Measurements from ENCODE around the gene CD3G. TPM values are rescaled to one million over a fixed set of nuclear protein-coding genes. Genes with fewer than 3 reads are reported as not detected.
"Not testable (repeated sequence)": the region's sequence is repeated elsewhere in the genome, so short reads cannot be mapped to it uniquely, and the experiment has no call there.

Gene CD3G
- total and polyA plus RNA-seq, 2 experiments from 2014 or later = not detected

DNA sequence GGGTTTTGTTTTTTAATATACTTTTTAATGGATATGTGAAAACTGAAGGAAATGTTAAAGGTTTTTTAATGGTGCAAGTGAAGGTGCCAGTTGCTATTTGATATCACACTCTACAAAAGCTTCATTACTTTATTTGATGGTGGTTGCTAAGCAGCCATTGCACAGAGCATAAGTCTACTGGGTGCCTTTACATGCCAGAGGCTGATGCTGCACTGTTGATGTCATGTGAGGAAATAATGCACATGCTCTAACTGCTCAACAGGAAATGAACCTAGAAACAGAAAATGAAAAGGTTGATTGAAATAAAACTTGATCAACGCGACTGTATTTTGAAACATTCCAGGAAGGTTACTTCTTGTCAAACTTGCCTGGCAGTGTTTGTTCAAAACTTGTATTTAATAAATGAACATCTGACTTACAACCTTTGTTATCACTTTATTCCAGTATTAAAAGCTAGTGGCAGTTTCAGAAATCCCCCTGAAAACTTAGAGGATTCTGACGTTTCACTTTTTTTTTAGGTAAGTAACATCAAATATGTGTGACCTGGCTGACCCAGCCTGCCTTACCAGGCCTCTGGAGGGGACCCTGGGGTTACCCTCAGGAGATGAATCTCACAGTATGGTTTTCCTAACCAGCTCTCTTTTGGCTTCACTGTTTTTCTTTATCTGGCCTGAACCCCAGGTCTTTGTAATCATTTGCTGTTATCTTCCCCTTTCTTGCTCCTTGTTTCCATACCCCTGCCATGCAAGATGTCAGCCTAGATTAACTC is 54.8 kb downstream of the CD3G start:
- in situ Hi-C loops (cut with MboI) = no loop called here
- no peak overlapping the region for H2AFZ ChIP-seq
- H4K20me1 ChIP-seq (ENCODE audit: insufficient read depth) = no peaks in the 10 kb centered on the region
- H3K4me3 ChIP-seq = no peak overlapping the region
- WGBS, 2 experiments (ENCODE audit: low coverage in 1 of 2, low lambda C conversion rate in 2 of 2, missing lambda C conversion rate in 2 of 2) = 51 to 59% methylated on average over 3 of the region's 3 CpGs
- H3K36me3 ChIP-seq (ENCODE audit: low read depth) = peaks cover 29% of the 10 kb centered on the region; the same call in 1 of the 2 replicates
- peaks cover 46% of the 10 kb centered on the region for H3F3A ChIP-seq (ENCODE audit: insufficient read depth)
- H3K4me1 ChIP-seq (ENCODE audit: insufficient read depth) = peaks cover 15% of the 10 kb centered on the region
- peak overlapping the region; percentile 11; the same call in 1 of the 2 replicates for H3K27ac ChIP-seq
- no peak overlapping the region for H3K4me2 ChIP-seq (ENCODE audit: unreplicated experiment)
- no peaks in the 10 kb centered on the region for H3K9me3 ChIP-seq (ENCODE audit: low read depth)
- H3K27me3 ChIP-seq (replicated peaks; ENCODE audit: insufficient read depth) = no peaks in the 10 kb centered on the region
- peak; percentile 24 for DNase-seq
- no peak overlapping the region; the same call in 1 of the 2 replicates for H3K9ac ChIP-seq
- no peak for TF ChIP-seq EZH2phosphoT487 (IDR thresholded peaks at IDR 0.05; ENCODE audit: insufficient read depth, low read depth)
- no peak for TF ChIP-seq EZH2 (IDR thresholded peaks at IDR 0.05; ENCODE audit: insufficient read depth, poor library complexity, severe bottlenecking)
- H3K79me2 ChIP-seq (ENCODE audit: insufficient read depth) = peaks cover 24% of the 10 kb centered on the region
- no peaks in the 10 kb centered on the region for H3K9me2 ChIP-seq (ENCODE audit: insufficient read depth)

DNA sequence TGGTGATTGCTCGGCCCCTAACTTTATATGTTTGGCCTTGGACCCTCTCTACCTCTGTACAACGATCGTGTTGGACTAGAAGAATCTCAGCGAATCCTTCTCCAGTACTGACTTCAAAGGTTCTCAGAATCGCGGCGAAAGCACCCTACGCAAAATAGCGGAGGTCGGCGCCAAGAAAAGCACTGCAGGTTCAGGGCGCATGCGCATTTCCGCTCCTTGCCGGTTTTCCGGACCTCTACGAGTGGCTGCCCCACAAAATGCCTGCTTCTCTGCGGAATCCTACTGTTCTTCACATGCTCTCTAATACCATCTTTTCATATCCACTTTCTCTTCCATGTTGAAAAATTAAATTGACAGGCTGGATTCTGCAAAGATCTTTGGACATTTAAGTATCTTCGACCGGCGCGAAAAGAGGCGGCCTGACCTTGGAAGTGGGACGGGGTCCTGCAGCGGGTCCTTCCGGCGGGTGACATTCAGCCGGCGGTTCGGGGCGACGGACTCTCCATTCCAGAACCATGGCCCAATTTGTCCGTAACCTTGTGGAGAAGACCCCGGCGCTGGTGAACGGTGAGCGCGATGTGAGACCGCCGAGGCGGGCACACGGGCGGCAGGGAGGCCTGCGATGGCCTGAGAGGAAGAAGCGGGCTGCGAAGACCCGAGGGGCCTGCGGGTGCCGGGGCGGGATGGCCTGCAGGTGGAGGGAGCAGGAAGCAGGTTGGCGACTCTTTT is 57.2 kb downstream of the CD3G start, which contains the start of gene ATP5MG:
ATP5MG (plus strand) TSS at position 456 of the 729 bp plus-strand sequence; CDS start at position 516, 60 bp downstream.
- peak within 1 kb of the TSS; percentile 85 for H3K9ac ChIP-seq
- peak within 1 kb of the TSS; percentile 82 for H3K4me2 ChIP-seq (ENCODE audit: unreplicated experiment)
- no peaks in the 10 kb centered on the region for H3K27me3 ChIP-seq (replicated peaks; ENCODE audit: insufficient read depth)
- H3K9me2 ChIP-seq (ENCODE audit: insufficient read depth) = no peaks in the 10 kb centered on the region
- DNase-seq = peak; percentile 98
- peak within 1 kb of the TSS; percentile 90 for H3K4me3 ChIP-seq
- in situ Hi-C loops (cut with MboI) = no loop called here
- H3K4me1 ChIP-seq (ENCODE audit: insufficient read depth) = peaks cover 15% of the 10 kb centered on the region
- peaks cover 46% of the 10 kb centered on the region for H3F3A ChIP-seq (ENCODE audit: insufficient read depth)
- H3K27ac ChIP-seq = peak within 1 kb of the TSS; percentile 82
- H4K20me1 ChIP-seq (ENCODE audit: insufficient read depth) = peaks cover 5% of the 10 kb centered on the region; the same call in 1 of the 2 replicates
- TF ChIP-seq EZH2 (IDR thresholded peaks at IDR 0.05; ENCODE audit: insufficient read depth, poor library complexity, severe bottlenecking) = no peak
- TF ChIP-seq EZH2phosphoT487 (IDR thresholded peaks at IDR 0.05; ENCODE audit: insufficient read depth, low read depth) = no peak
- H3K79me2 ChIP-seq (ENCODE audit: insufficient read depth) = peaks cover 48% of the 10 kb centered on the region
- 0 to 1% methylated on average over 42 to 51 of the region's 51 CpGs for WGBS, 2 experiments (ENCODE audit: low coverage in 1 of 2, low lambda C conversion rate in 2 of 2, missing lambda C conversion rate in 2 of 2)
- peak within 1 kb of the TSS; percentile 96 for H2AFZ ChIP-seq
- H3K9me3 ChIP-seq (ENCODE audit: low read depth) = no peaks in the 10 kb centered on the region
- H3K36me3 ChIP-seq (ENCODE audit: low read depth) = peaks cover 12% of the 10 kb centered on the region; the same call in 1 of the 2 replicates

DNA sequence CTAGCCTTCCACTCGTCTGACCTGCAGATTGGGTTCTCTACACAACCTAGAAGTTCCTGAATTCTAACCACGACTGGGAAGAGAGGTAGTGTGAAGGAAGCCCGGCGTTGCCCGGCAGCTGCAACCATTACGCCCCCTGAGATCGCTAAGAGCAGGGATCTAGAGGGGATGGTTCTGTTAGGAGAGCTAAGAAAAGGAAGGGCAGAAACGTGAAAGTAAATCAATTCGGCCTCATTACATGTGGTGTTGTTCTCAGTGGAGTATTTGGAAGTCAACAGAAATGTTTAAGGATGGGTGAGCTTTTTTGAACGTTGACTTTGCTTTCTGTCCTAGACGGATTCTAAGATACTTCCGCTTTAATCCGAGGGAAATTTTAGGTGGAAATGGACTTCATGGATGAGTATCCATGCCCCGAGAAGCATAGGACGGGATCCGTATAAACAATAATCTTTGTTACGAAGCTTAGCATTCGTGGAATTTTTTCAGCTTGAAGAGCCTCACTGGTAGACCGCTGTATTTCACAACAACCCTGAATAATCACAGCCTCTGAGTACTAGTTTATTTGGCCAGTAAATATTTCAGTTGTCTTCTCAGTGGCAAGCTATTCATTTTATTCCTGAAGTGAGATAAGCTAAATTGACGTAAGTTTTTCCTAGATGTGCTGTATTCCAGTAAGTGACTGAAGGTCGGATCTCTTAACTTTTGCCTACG is 57.9 kb downstream of the CD3G start:
- in situ Hi-C loops (cut with MboI) = no loop called here
- Histone ChIP-seq H3K27me3 (replicated peaks; ENCODE audit: insufficient read depth) (no peaks in the 10 kb centered on the region), H3K4me2 (ENCODE audit: unreplicated experiment) (peak overlapping the region; percentile 82), H4K20me1 (ENCODE audit: insufficient read depth) (peaks cover 5% of the 10 kb centered on the region; the same call in 1 of the 2 replicates), H3K9me2 (ENCODE audit: insufficient read depth) (no peaks in the 10 kb centered on the region), H3K36me3 (ENCODE audit: low read depth) (peaks cover 9% of the 10 kb centered on the region; the same call in 1 of the 2 replicates), H3K9me3 (ENCODE audit: low read depth) (no peaks in the 10 kb centered on the region), H3F3A (ENCODE audit: insufficient read depth) (peaks cover 40% of the 10 kb centered on the region), H3K9ac (peak overlapping the region; percentile 85), H3K79me2 (ENCODE audit: insufficient read depth) (peaks cover 55% of the 10 kb centered on the region), H3K4me3 (peak overlapping the region; percentile 90), H3K4me1 (ENCODE audit: insufficient read depth) (peaks cover 15% of the 10 kb centered on the region), H3K27ac (peak overlapping the region; percentile 82), H2AFZ (peak overlapping the region; percentile 96)
- TF ChIP-seq EZH2 (IDR thresholded peaks at IDR 0.05; ENCODE audit: insufficient read depth, poor library complexity, severe bottlenecking) (no peak), EZH2phosphoT487 (IDR thresholded peaks at IDR 0.05; ENCODE audit: insufficient read depth, low read depth) (no peak)
- 0 to 2% methylated on average over 22 of the region's 22 CpGs for WGBS, 2 experiments (ENCODE audit: low coverage in 1 of 2, low lambda C conversion rate in 2 of 2, missing lambda C conversion rate in 2 of 2)
- DNase-seq = peak; percentile 93

GRCh38 chr11:118402594-118402993 is 58.5 kb downstream of the CD3G start:
- peaks cover 15% of the 10 kb centered on the region for H3K4me1 ChIP-seq (ENCODE audit: insufficient read depth)
- 61 to 70% methylated on average over 7 of the region's 7 CpGs for WGBS, 2 experiments (ENCODE audit: low coverage in 1 of 2, low lambda C conversion rate in 2 of 2, missing lambda C conversion rate in 2 of 2)
- H3K27me3 ChIP-seq (replicated peaks; ENCODE audit: insufficient read depth); H3K36me3 ChIP-seq (ENCODE audit: low read depth); H3K9me3 ChIP-seq (ENCODE audit: low read depth); H3K9me2 ChIP-seq (ENCODE audit: insufficient read depth); DNase-seq; H4K20me1 ChIP-seq (ENCODE audit: insufficient read depth); in situ Hi-C loops (cut with MboI): not testable (repeated sequence)
- peaks cover 35% of the 10 kb centered on the region for H3F3A ChIP-seq (ENCODE audit: insufficient read depth)
- peak overlapping the region; percentile 82 for H3K27ac ChIP-seq
- H3K4me2 ChIP-seq (ENCODE audit: unreplicated experiment) = peak overlapping the region; percentile 82
- H2AFZ ChIP-seq = 0 out of 2 replicates have a peak overlapping the region, but pooled peaks have one; percentile 96
- H3K79me2 ChIP-seq (ENCODE audit: insufficient read depth) = peaks cover 61% of the 10 kb centered on the region
- H3K9ac ChIP-seq = peak overlapping the region; percentile 85
- H3K4me3 ChIP-seq = peak overlapping the region; percentile 90

Small RNA genes lying within 50 kb of the gene (small RNA-seq; reads per million reads assigned to genes)
- gene AP001582.1 (ENCODE audit: low read depth, low replicate concordance) = not detected

Other genes with a start within 250 kb of the CD3G start
- gene SCN4B, start 191.5 kb upstream of the CD3G start, total RNA-seq (2014; rRNA removed; shearing (Covaris generic)) = not detected in 2 replicates
- gene SCN4B, start 191.5 kb upstream of the CD3G start, polyA plus RNA-seq (2016; fragmentation: Nextera tagmentation; extraction: Ambion mirVana) = not detected in 2 replicates
- not detected in 2 replicates for gene SCN2B, start 167.7 kb upstream of the CD3G start, total RNA-seq (2014; rRNA removed; shearing (Covaris generic))
- gene SCN2B, start 167.7 kb upstream of the CD3G start, polyA plus RNA-seq (2016; fragmentation: Nextera tagmentation; extraction: Ambion mirVana) = not detected in 2 replicates
- not detected in 2 replicates for gene JAML, start 119.3 kb upstream of the CD3G start, total RNA-seq (2014; rRNA removed; shearing (Covaris generic))
- gene JAML, start 119.3 kb upstream of the CD3G start, polyA plus RNA-seq (2016; fragmentation: Nextera tagmentation; extraction: Ambion mirVana) = not detected in 2 replicates
- 1.3 and 2.4 TPM in 2 replicates for gene MPZL3, start 92.0 kb upstream of the CD3G start, total RNA-seq (2014; rRNA removed; shearing (Covaris generic))
- gene MPZL3, start 92.0 kb upstream of the CD3G start, polyA plus RNA-seq (2016; fragmentation: Nextera tagmentation; extraction: Ambion mirVana) = 0.72 and 0.78 TPM in 2 replicates
- not detected in 2 replicates for gene MPZL2, start 80.0 kb upstream of the CD3G start, total RNA-seq (2014; rRNA removed; shearing (Covaris generic))
- gene MPZL2, start 80.0 kb upstream of the CD3G start, polyA plus RNA-seq (2016; fragmentation: Nextera tagmentation; extraction: Ambion mirVana) = not detected in 2 replicates
- not detected in 2 replicates for gene CD3E, start 39.6 kb upstream of the CD3G start, total RNA-seq (2014; rRNA removed; shearing (Covaris generic))
- gene CD3E, start 39.6 kb upstream of the CD3G start, polyA plus RNA-seq (2016; fragmentation: Nextera tagmentation; extraction: Ambion mirVana) = not detected in 2 replicates
- gene CD3D, start 1.6 kb upstream of the CD3G start, total RNA-seq (2014; rRNA removed; shearing (Covaris generic)) = not detected in 2 replicates
- gene CD3D, start 1.6 kb upstream of the CD3G start, polyA plus RNA-seq (2016; fragmentation: Nextera tagmentation; extraction: Ambion mirVana) = not detected in 2 replicates
- gene UBE4A, start 15.3 kb downstream of the CD3G start, total RNA-seq (2014; rRNA removed; shearing (Covaris generic)) = 48.2 and 50.6 TPM in 2 replicates
- gene UBE4A, start 15.3 kb downstream of the CD3G start, polyA plus RNA-seq (2016; fragmentation: Nextera tagmentation; extraction: Ambion mirVana) = 25.1 and 25.4 TPM in 2 replicates
- gene ATP5MG, start 57.3 kb downstream of the CD3G start, total RNA-seq (2014; rRNA removed; shearing (Covaris generic)) = 32.3 and 79.4 TPM in 2 replicates
- gene ATP5MG, start 57.3 kb downstream of the CD3G start, polyA plus RNA-seq (2016; fragmentation: Nextera tagmentation; extraction: Ambion mirVana) = 414 and 426 TPM in 2 replicates
- gene KMT2A, start 92.1 kb downstream of the CD3G start, total RNA-seq (2014; rRNA removed; shearing (Covaris generic)) = 19.1 TPM in 2 replicates
- gene KMT2A, start 92.1 kb downstream of the CD3G start, polyA plus RNA-seq (2016; fragmentation: Nextera tagmentation; extraction: Ambion mirVana) = 7.6 and 8.1 TPM in 2 replicates
- 1.1 TPM in 1 of 2 replicates, not detected in the other for gene TTC36, start 183.1 kb downstream of the CD3G start, total RNA-seq (2014; rRNA removed; shearing (Covaris generic))
- 0.27 and 0.58 TPM in 2 replicates for gene TTC36, start 183.1 kb downstream of the CD3G start, polyA plus RNA-seq (2016; fragmentation: Nextera tagmentation; extraction: Ambion mirVana)
- 4.2 and 10.6 TPM in 2 replicates for gene TMEM25, start 186.8 kb downstream of the CD3G start, total RNA-seq (2014; rRNA removed; shearing (Covaris generic))
- 7.1 and 7.5 TPM in 2 replicates for gene TMEM25, start 186.8 kb downstream of the CD3G start, polyA plus RNA-seq (2016; fragmentation: Nextera tagmentation; extraction: Ambion mirVana)
- gene IFT46, start 221.6 kb downstream of the CD3G start, total RNA-seq (2014; rRNA removed; shearing (Covaris generic)) = 38.1 and 49.5 TPM in 2 replicates
- gene IFT46, start 221.6 kb downstream of the CD3G start, polyA plus RNA-seq (2016; fragmentation: Nextera tagmentation; extraction: Ambion mirVana) = 21.7 and 25.9 TPM in 2 replicates
- gene ARCN1, start 228.1 kb downstream of the CD3G start, total RNA-seq (2014; rRNA removed; shearing (Covaris generic)) = 187 and 191 TPM in 2 replicates
- gene ARCN1, start 228.1 kb downstream of the CD3G start, polyA plus RNA-seq (2016; fragmentation: Nextera tagmentation; extraction: Ambion mirVana) = 188 and 190 TPM in 2 replicates

Data from GM23248 (cell line).